Measurements from ENCODE around the gene ZNF771. TPM values are rescaled to one million over a fixed set of nuclear protein-coding genes. Genes with fewer than 3 reads are reported as not detected.
"Not testable (repeated sequence)": the region's sequence is repeated elsewhere in the genome, so short reads cannot be mapped to it uniquely, and the experiment has no call there.

ZNF771 gene
- total RNA-seq, 1 donor: 9.2 TPM

- DNase-seq (ENCODE audit: low read depth in 2 of 3, low spot score in 2 of 3): no peak
Observed at GRCh38 chr16:30374538-30374937, 32.9 kb upstream of the ZNF771 start, which contains the start of gene MYL11. Gene MYL11 (plus strand): TSS chr16:30374802. CDS start chr16:30374858, 56 bp downstream.

DNA sequence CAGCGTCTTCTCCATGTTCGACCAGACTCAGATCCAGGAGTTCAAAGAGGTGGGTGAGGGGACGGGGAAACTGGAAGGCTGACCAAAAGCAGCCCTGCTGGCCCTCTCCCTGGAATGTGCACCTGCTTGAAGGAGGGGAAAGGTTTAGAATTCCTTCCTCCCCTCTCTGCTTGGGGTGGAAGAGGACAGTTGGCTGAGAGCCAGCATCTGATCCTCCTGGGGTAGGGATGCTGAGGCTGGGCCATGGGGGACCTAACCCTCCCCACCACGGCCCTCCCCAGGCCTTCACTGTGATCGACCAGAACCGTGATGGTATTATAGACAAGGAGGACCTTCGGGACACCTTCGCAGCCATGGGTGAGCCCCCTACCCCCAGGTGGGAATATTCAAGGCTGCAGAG is 31.5 kb upstream of the ZNF771 start:
- no peak for DNase-seq (ENCODE audit: low read depth in 2 of 3, low spot score in 2 of 3)

DNA sequence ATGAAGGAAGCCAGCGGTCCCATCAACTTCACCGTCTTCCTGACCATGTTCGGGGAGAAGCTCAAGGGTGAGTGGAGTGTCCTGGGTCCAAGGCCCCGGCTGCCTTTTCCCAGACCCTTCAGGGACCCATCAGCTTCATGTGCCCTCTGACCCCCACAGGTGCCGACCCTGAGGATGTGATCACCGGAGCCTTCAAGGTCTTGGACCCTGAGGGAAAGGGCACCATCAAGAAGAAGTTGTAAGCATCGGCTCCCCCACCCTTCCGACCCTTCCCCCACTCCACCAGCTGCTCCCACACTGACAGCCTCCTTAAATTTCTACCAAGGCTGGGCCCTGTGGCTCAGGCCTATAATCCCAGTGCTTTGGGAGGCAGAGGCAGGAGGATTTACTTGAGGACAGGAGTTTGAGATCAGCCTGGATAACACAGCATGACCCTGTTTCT is 30.9 kb upstream of the ZNF771 start:
- DNase-seq (ENCODE audit: low read depth in 2 of 3, low spot score in 2 of 3): no peak

DNA sequence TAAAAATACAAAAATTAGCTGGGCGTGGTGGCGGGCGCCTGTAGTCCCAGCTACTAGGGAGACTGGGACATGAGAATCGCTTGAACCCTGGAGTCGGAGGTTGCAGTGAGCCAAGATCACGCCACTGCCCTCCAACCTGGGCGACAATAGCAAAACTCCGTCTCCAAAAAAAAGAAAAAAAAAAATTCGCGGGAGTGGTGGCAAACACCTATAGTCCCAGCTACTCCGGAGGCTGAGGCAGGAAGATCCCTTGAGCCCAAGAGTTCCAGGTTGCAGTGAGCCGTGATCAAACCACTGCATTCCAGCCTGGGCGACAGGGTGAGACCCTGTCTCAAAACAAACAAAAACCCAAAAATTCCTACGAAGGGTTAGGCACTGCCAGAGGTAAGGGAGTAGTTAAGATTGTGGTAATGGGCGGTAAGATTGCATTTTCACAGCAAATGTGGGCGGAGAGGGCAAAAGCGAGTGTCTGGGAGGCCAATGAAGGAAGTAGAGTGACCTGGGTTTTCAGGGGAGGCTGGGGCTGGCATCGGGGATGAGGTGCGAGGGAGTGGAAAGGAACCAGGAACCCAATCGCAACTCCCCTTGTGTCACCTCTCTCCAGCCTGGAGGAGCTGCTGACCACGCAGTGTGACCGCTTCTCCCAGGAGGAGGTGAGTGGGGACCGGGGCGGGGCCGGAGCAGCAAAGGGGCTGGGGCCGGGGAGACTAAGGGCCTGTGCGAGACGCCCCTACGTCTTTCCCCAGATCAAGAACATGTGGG is 30.2 kb upstream of the ZNF771 start:
- DNase-seq (ENCODE audit: low read depth in 2 of 3, low spot score in 2 of 3): peak in 2 of 3 donors; percentile 67 to 78

- peak; percentile 83 to 94 (median 93) for DNase-seq (ENCODE audit: low read depth in 2 of 3, low spot score in 2 of 3)
Observed at GRCh38 chr16:30377812-30378235, 29.6 kb upstream of the ZNF771 start.

- DNase-seq (ENCODE audit: low read depth in 2 of 3, low spot score in 2 of 3): peak; percentile 96 to 99 (median 99)
Observed at GRCh38 chr16:30378236-30379157, 28.9 kb upstream of the ZNF771 start.

DNA sequence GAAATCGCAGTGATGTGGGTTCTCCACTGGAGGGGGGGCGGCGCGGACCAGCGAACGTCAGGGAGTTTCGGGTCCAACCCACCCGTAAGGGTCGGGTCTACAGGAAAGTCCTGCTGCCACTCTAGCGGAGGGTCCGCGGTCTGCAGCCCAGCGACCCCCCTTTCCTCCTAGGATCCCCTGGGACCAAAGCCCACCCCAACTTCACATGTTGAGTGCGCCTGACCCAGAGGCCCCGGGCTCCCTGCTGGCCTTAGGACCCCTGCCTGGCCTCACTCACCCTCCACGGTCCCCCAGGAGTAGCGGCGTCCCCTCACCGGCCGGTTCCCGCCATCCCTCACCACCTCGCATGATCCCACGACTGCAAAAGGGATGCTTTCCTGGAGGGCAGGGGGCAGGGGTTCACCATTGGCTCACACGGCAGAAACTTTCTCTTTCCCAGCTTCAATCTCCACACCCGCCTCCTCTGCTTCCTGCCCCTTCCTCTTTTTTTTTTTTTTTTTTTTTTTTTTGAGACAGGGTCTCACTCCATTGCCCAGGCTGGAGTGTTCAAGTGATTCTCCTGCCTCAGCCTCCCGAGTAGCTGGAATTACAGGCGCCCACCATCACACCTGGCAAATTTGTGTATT is 28.1 kb upstream of the ZNF771 start:
- no peak for DNase-seq (ENCODE audit: low read depth in 2 of 3, low spot score in 2 of 3)

DNA sequence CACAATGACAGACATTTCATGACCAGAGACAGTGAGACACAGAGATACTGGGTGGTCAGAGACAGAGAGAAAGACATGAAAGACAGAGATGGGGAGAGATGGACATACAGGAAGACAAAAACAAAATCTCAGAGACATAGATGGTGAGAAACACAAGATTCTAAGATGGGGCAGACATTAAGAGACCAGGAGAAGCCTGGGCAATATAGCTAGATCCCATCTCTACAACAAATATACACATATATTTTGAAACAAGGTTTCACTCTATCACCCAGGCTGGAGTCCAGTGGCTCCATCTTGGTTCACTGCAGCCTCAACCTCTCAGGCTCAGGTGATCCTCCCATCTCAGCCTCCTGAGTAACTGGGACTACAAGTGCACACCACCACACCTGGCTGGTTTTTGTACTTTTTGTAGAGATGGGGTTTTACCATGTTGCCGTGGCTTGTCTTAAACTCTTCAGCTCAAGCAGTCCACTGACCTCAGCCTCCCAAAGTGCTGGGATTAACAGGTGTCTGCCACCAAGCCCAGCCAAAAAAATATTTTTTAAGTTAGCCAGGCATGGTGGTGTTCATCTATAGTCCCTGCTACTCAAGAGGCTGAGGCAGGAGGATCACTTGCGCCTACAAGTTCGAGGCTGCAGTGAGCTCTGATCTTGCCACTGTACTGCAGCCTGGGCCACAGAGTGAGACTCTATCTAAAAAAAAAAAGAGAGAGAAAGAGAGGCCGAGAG is 27.2 kb upstream of the ZNF771 start:
- DNase-seq (ENCODE audit: low read depth in 2 of 3, low spot score in 2 of 3): no peak

- DNase-seq (ENCODE audit: low read depth in 2 of 3, low spot score in 2 of 3): no peak
Observed at GRCh38 chr16:30380803-30381208, 26.6 kb upstream of the ZNF771 start.

DNA sequence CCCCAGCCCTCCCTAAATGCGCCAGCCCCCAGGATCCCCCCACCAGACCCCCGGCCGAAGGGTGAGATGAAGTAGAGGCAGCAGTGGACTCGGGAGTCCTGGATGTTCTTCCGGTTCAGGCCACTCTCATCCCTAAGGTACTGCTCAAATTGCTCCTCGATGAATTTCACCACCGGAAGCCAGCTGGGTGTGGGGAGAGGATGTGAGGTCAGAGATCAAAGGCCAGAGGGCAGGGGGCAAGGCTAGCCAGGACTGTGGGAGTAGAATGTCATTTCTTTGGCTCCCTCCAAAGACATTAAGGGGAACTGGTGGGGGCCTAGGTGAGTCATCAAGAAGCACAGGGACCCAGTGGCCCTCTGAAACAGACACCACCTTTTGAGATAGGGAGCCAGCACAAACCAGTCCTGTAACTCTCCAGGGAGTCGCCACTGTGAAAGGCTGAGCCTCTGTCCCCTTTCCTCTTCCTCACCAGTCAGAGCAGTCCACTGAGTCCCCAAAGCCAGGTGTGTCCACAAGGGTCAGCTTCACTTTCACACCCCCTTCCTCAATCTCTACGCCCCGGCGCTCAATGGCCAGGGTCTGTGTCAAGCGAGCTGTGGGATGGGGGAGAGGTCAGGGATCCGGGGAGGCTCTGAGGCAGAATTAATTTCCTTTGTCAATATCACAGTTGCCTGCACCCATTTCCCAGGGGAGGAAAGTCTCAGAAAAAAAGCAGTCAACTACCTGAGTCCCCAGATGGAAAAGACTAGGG is 25.9 kb upstream of the ZNF771 start:
- DNase-seq (ENCODE audit: low read depth in 2 of 3, low spot score in 2 of 3): no peak

GRCh38 chr16:30382111-30382881 is 25.1 kb upstream of the ZNF771 start, which contains the start of gene SEPTIN1:
Gene SEPTIN1 (minus strand): TSS chr16:30382561. CDS start chr16:30382542, 19 bp downstream.
- DNase-seq (ENCODE audit: low read depth in 2 of 3, low spot score in 2 of 3): peak in 2 of 3 donors; percentile 53 to 72

GRCh38 chr16:30383521-30383920 is 23.9 kb upstream of the ZNF771 start:
- no peak for DNase-seq (ENCODE audit: low read depth in 2 of 3, low spot score in 2 of 3)

DNA sequence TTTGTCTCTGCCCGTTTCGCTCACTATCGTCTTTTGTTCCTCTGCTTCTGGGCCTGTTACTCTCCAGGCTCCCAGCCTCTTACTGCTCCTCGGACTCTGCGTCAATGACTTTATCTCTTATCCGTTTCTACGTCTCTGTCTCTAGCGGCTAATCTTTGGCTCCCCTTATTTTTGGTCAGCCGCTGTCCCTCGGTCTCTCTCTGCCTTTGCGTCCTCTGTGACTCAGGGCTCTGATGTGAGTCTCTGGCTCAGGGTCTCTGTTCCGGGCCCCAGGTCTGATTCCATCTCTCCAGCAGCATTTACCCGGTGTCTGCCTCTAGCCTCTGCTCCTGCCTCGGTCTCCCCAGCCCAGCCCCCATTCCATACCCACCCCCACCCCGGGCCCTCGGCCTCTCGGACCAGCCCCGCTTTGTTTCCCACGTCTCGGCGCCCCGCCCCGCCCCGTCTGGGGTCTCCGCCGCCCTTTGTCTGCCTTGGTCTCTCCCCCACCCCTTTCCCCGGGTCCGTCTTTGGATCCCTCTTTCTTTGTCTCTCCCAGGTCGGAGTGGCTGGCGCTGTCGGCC is 12.7 kb upstream of the ZNF771 start:
- DNase-seq (ENCODE audit: low read depth in 2 of 3, low spot score in 2 of 3): no peak

DNA sequence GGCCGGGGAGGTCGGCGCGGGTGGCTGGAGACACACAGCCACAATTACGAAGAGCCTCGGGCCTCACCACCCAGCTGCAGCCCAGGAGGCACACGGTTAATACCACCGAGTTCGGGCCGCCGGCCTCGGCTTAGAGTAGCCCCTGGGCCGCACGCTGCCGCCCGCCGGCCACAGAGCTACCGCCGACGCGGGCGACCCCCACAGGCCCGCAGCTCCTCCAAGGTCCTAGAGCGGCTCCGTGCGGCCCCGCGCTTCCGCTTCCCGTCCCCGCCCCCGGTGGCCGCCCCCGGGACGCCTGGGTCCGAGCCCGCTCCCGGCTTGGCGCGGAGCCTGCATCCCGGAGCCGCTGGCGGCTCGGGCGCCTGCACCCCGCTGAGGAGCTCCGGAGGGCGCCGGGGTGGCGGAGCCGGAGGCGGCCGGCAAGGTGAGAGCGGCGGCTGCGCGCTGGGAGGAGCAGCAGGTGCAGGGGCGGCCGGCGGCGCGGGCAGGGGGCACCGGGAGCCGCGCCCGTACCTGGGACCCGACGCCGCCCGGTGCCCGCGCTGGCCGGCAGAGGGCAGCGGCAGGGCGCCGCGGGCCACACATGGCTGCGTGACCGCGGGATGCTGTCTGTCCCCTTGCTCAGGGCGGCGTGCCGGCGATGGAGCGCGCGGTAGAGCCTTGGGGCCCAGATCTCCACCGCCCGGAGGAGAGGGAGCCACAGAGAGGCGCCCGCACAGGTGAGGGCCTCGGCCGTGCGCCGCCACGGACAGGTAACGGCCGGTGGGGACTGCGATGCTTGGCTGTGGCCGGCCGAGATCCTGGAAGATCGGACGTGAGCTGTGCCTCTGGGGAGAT is 12.0 kb upstream of the ZNF771 start, which contains the start of gene ZNF48:
Gene ZNF48 (plus strand): TSS at position 266 of the 837 bp plus-strand sequence. CDS start 375 bp downstream, at position 641.
- DNase-seq (ENCODE audit: low read depth in 2 of 3, low spot score in 2 of 3): peak in 2 of 3 donors; percentile 87

- no peak for DNase-seq (ENCODE audit: low read depth in 2 of 3, low spot score in 2 of 3)
Observed at GRCh38 chr16:30395992-30396585, 11.3 kb upstream of the ZNF771 start.

GRCh38 chr16:30396627-30397026 is 10.8 kb upstream of the ZNF771 start:
- not testable (repeated sequence) for DNase-seq (ENCODE audit: low read depth in 2 of 3, low spot score in 2 of 3)

DNA sequence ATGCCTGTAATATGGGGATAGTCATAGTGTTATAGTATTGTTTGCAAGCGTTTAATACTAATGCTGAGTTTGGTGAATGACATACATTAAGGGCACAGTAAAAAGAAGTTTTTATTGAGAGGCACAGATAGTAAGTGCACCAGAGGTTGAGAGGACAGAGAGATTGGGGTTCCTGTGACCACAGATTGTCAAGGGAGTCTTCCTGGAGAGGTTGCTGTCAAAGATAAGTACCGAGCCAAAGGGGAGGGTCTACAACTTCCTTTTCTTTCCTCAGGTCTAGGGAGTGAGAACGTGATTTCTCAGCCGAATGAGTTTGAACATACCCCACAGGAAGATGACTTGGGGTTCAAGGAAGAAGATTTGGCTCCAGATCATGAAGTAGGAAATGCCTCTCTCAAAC is 10.3 kb upstream of the ZNF771 start:
- DNase-seq (ENCODE audit: low read depth in 2 of 3, low spot score in 2 of 3): no peak

Measured in hematopoietic multipotent progenitor cell (in vitro differentiated cells).